H9 (cell line): ENCODE data around the gene NRXN2. TPM values are rescaled to one million over a fixed set of nuclear protein-coding genes. Genes with fewer than 3 reads are reported as not detected.

Experiments used
- DNase-seq: peaks from one replicate; pipeline ENCODE4 v3.0.0-alpha.2; 2017
- H2AFZ ChIP-seq: one replicate; pipeline ENCODE4 v1.6.1; 2013; ENCODE audit warnings: mild to moderate bottlenecking, low read length, control low read depth, moderate library complexity
- H2AK5ac ChIP-seq: 2 replicates; pipeline ENCODE4 v1.6.1; 2013; ENCODE audit warnings: low read length, control low read depth, mixed read lengths; ENCODE audit not compliant: insufficient read length
- H2BK120ac ChIP-seq: one replicate; pipeline ENCODE4 v1.6.1; 2013; ENCODE audit warnings: low read depth, mild to moderate bottlenecking, low read length, control low read depth, inconsistent platforms; ENCODE audit not compliant: poor library complexity, severe bottlenecking
- H2BK12ac ChIP-seq: 2 replicates; pipeline ENCODE4 v1.6.1; 2013; ENCODE audit warnings: low read length, control low read depth, mixed read lengths, low read depth; ENCODE audit not compliant: insufficient read length
- H2BK15ac ChIP-seq: 2 replicates; pipeline ENCODE4 v1.6.1; 2013; ENCODE audit warnings: low read depth, low read length, control low read depth
- H2BK20ac ChIP-seq: one replicate; pipeline ENCODE4 v1.6.1; 2013; ENCODE audit warnings: low read depth, mild to moderate bottlenecking, low read length, control low read depth, inconsistent platforms; ENCODE audit not compliant: poor library complexity, severe bottlenecking
- H2BK5ac ChIP-seq: 2 replicates; pipeline ENCODE4 v1.6.1; 2013; ENCODE audit warnings: low read length, control low read depth, mixed read lengths; ENCODE audit not compliant: insufficient read length
- H3K14ac ChIP-seq: 2 replicates; pipeline ENCODE4 v1.6.1; 2013; ENCODE audit warnings: low read length, control low read depth; ENCODE audit not compliant: insufficient read depth
- H3K18ac ChIP-seq: 2 replicates; pipeline ENCODE4 v1.6.1; 2013; ENCODE audit warnings: low read depth, mild to moderate bottlenecking, mixed read lengths, low read length, control low read depth; ENCODE audit not compliant: insufficient read length
- H3K23ac ChIP-seq: 2 replicates; pipeline ENCODE4 v1.6.1; 2013; ENCODE audit warnings: low read length, control low read depth, mixed read lengths, low read depth; ENCODE audit not compliant: insufficient read length
- H3K23me2 ChIP-seq: 2 replicates; pipeline ENCODE4 v1.6.1; 2013; ENCODE audit warnings: low read depth, mild to moderate bottlenecking, mixed read lengths, low read length, control low read depth; ENCODE audit not compliant: insufficient read length, poor library complexity, severe bottlenecking
- H3K27ac ChIP-seq: 2 replicates; pipeline ENCODE4 v1.5.1; 2013; ENCODE audit warnings: low read length, control low read depth, mixed read lengths, low read depth; ENCODE audit not compliant: insufficient read length
- H3K27me3 ChIP-seq: 2 replicates; pipeline ENCODE4 v1.6.1; 2013; ENCODE audit warnings: low read length, control low read depth, inconsistent platforms; ENCODE audit not compliant: insufficient read depth
- H3K4ac ChIP-seq: 2 replicates; pipeline ENCODE4 v1.6.1; 2013; ENCODE audit warnings: low read depth, mild to moderate bottlenecking, control low read depth, inconsistent platforms, low read length, moderate library complexity
- H3K4me1 ChIP-seq: 2 replicates; pipeline ENCODE4 v1.6.1; 2013; ENCODE audit warnings: low read length, control low read depth, inconsistent platforms; ENCODE audit not compliant: insufficient read depth
- H3K4me2 ChIP-seq: 2 replicates; pipeline ENCODE4 v1.6.1; 2013; ENCODE audit warnings: low read length, control low read depth, mixed read lengths; ENCODE audit not compliant: insufficient read length, insufficient read depth
- H3K56ac ChIP-seq: 2 replicates; pipeline ENCODE4 v1.6.1; 2013; ENCODE audit warnings: low read depth, mild to moderate bottlenecking, mixed read lengths, low read length, control low read depth; ENCODE audit not compliant: insufficient read length
- H3K79me1 ChIP-seq: 2 replicates; pipeline ENCODE4 v1.6.1; 2013; ENCODE audit warnings: low read depth, mild to moderate bottlenecking, moderate library complexity, low read length, control low read depth, inconsistent platforms; ENCODE audit not compliant: insufficient read depth, poor library complexity, severe bottlenecking
- H3K79me2 ChIP-seq: 2 replicates; pipeline ENCODE4 v1.6.1; 2013; ENCODE audit warnings: low read length, control low read depth, inconsistent platforms; ENCODE audit not compliant: insufficient read depth
- H3K9ac ChIP-seq: 2 replicates; pipeline ENCODE4 v1.6.1; 2013; ENCODE audit warnings: low read length, control low read depth, mixed read lengths; ENCODE audit not compliant: insufficient read length; ENCODE audit errors: extremely low read depth
- H3K9me3 ChIP-seq: one replicate; pipeline ENCODE4 v1.6.1; 2013; ENCODE audit warnings: low read depth, low read length, inconsistent platforms; ENCODE audit not compliant: control insufficient read depth
- H3T11ph ChIP-seq: one replicate; pipeline ENCODE4 v1.6.1; 2013; ENCODE audit warnings: mild to moderate bottlenecking, low read length, control low read depth, inconsistent platforms
- H4K20me1 ChIP-seq: one replicate; pipeline ENCODE4 v1.6.1; 2013; ENCODE audit not compliant: control insufficient read depth, insufficient read length, insufficient read depth
- H4K5ac ChIP-seq: 2 replicates; pipeline ENCODE4 v1.6.1; 2013; ENCODE audit warnings: low read depth, mild to moderate bottlenecking, mixed read lengths, low read length, control low read depth; ENCODE audit not compliant: insufficient read length
- H4K8ac ChIP-seq: replicated peaks from 2 replicates; pipeline ENCODE4 v1.6.1; 2013; ENCODE audit warnings: low read length, control low read depth, mixed read lengths, low read depth; ENCODE audit not compliant: insufficient read length
- H4K91ac ChIP-seq: 2 replicates; pipeline ENCODE4 v1.6.1; 2013; ENCODE audit warnings: low read depth, mild to moderate bottlenecking, moderate library complexity, mixed read lengths, low read length, control low read depth; ENCODE audit not compliant: insufficient read length
- H3K27ac Mint-ChIP-seq, 3 experiments: 2 replicates in 2 of 3; 3 replicates in 1 of 3; pipeline ENCODE4 v1.8.0; 2020 to 2021; ENCODE audit warnings: mixed read lengths in 3 of 3, mild to moderate bottlenecking in 1 of 3, moderate library complexity in 1 of 3
- H3K27me3 Mint-ChIP-seq: 2 replicates; pipeline ENCODE4 v1.8.0; 2021; ENCODE audit warnings: low read depth, mild to moderate bottlenecking, moderate library complexity, mixed read lengths
- H3K36me3 Mint-ChIP-seq, 3 experiments: 2 replicates in 2 of 3; 3 replicates in 1 of 3; pipeline ENCODE4 v1.8.0; 2020 to 2021; ENCODE audit warnings: low read depth in 3 of 3, mixed read lengths in 3 of 3; ENCODE audit not compliant: insufficient read depth in 1 of 3
- H3K4me1 Mint-ChIP-seq, 2 experiments: 2 replicates each; pipeline ENCODE4 v1.8.0; 2020; ENCODE audit warnings: mixed read lengths in 2 of 2
- H3K4me3 Mint-ChIP-seq, 2 experiments: 2 replicates in 1 of 2; 3 replicates in 1 of 2; pipeline ENCODE4 v1.8.0; 2020 to 2021; ENCODE audit warnings: mild to moderate bottlenecking in 2 of 2, mixed read lengths in 2 of 2, moderate library complexity in 1 of 2
- H3K9me3 Mint-ChIP-seq, 2 experiments: 2 replicates in 1 of 2; 3 replicates in 1 of 2; pipeline ENCODE4 v1.8.0; 2020; ENCODE audit warnings: mild to moderate bottlenecking in 2 of 2, mixed read lengths in 2 of 2, moderate library complexity in 1 of 2
- WGBS: extraction: QIAGEN DNeasy Blood & Tissue Kit; methylation state at CpG from one replicate; pipeline ENCODE4 v1.1.7; 2013; ENCODE audit warnings: missing lambda C conversion rate, low lambda C conversion rate, mixed read lengths; ENCODE audit not compliant: insufficient read length; ENCODE audit errors: extremely low coverage; 5-methylcytosine and 5-hydroxymethylcytosine counted together
- total RNA-seq: library from RNA; stranded (reverse); gene quantifications from 2 replicates; pipeline ENCODE4 v1.2.1, GENCODE V29; 2021
- TF ChIP-seq, protein P1 (sequence below): fragments of 200-600 bp; sonication (generic); conservative IDR thresholded peaks from 3 replicates; pipeline ENCODE4 v1.8.0; 2021; ENCODE audit warnings: antibody characterized with exemption, mild to moderate bottlenecking

Gene NRXN2
- total RNA-seq, 1 experiment from 2014 or later, result 3.9 TPM

DNA sequence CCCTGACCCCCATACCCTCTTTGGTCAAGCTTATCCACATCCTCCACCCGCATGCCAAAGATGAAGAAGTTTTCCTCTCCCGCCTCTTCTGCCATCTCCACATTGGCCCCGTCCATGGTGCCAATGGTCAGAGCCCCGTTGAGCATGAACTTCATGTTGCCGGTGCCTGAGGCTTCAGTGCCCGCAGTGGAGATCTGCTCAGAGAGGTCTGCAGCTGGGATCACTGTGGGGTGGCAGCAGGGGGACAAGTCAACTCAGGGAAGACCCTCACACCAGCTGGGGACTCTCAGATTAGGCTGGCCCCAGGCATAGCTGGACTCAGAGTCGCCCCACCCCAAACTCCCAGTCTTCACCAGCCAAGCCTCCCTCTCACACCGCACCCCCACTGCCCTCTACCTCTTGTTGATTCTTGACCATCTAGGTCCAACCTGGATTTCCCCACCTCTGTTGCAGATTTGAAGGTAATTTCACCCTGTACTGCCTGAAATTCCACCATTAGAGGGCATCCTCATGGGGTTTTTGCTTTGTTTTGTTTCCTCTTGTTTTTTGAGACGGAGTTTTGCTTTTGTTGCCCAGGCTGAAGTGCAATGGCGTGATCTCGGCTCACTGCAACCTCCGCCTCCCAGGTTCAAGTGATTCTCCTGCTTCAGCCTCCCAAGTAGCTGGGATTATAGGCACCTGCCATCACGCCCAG, 27.5 kb upstream of the NRXN2 start:
- Histone ChIP-seq H3K18ac (no peak overlapping the region), H3K27me3 (no peaks in the 10 kb centered on the region), H4K5ac (no peak overlapping the region), H4K91ac (no peak overlapping the region), H2BK120ac (no peak overlapping the region), H2BK5ac (no peak overlapping the region), H2BK12ac (no peak overlapping the region), H3K79me1 (no peaks in the 10 kb centered on the region), H2BK20ac (no peak overlapping the region), H3T11ph (no peak overlapping the region), H2AFZ (no peak overlapping the region), H3K9ac (no peak overlapping the region), H3K56ac (no peak overlapping the region), H2BK15ac (no peak overlapping the region), H4K8ac (no peak overlapping the region), H3K9me3 (no peaks in the 10 kb centered on the region), H2AK5ac (no peak overlapping the region), H3K23me2 (peaks cover 6% of the 10 kb centered on the region), H3K23ac (no peak overlapping the region), H3K27ac (no peak overlapping the region), H3K4me2 (no peak overlapping the region), H4K20me1 (no peaks in the 10 kb centered on the region), H3K79me2 (no peaks in the 10 kb centered on the region), H3K14ac (no peak overlapping the region), H3K4me1 (no peaks in the 10 kb centered on the region), H3K4ac (no peak overlapping the region)
- Mint-ChIP-seq H3K27ac (peak overlapping the region in 2 of 3 experiments; percentile 23 to 62; a peak in 2 of 7 replicates), H3K9me3 (no peaks in the 10 kb centered on the region), H3K36me3 (peaks cover 0 to 10% (median 0%) of the 10 kb centered on the region in 3 experiments; a peak in 3 of 7 replicates), H3K4me1 (peaks cover 13 to 27% of the 10 kb centered on the region in 2 experiments), H3K4me3 (no peak overlapping the region), H3K27me3 (peaks cover 11% of the 10 kb centered on the region)
- no CpG with 5 or more reads among the region's 13 CpGs for WGBS
- TF ChIP-seq, protein P1, sequence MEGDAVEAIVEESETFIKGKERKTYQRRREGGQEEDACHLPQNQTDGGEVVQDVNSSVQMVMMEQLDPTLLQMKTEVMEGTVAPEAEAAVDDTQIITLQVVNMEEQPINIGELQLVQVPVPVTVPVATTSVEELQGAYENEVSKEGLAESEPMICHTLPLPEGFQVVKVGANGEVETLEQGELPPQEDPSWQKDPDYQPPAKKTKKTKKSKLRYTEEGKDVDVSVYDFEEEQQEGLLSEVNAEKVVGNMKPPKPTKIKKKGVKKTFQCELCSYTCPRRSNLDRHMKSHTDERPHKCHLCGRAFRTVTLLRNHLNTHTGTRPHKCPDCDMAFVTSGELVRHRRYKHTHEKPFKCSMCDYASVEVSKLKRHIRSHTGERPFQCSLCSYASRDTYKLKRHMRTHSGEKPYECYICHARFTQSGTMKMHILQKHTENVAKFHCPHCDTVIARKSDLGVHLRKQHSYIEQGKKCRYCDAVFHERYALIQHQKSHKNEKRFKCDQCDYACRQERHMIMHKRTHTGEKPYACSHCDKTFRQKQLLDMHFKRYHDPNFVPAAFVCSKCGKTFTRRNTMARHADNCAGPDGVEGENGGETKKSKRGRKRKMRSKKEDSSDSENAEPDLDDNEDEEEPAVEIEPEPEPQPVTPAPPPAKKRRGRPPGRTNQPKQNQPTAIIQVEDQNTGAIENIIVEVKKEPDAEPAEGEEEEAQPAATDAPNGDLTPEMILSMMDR, result peak; percentile 45; the same call in 2 of the 3 replicates
- peak; percentile 26 for DNase-seq
